ENCODE results near the gene RFTN1.

DNA sequence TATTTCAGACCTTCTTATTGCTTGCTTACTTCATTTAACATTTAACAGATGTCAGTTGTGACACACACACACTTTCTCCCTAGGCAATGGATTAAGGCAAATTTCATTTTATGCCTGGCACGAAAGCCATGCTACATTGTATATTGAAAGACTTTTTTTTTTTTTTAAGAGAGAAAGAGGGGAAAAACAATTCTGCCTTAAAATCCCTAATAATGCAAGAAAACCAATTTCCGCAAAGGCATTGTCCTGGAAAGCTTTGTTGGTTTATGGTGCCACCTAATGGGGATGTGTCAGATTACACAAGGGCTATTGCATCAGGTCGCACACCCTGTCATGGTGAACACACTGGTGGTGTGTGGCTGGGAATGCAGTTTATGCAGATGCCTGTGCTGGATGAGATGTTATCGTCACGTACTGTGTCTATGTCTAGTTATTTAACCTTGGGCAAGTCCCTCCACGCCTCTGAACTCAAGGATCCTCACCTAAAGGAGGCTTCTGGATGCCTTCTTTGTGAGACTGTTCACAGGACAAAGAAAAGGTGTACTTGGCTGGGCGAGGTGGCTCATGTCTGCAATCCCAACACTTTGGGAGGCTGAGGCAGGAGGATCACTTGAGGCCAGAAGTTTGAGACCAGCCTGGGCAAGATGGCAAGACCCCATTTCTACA lies 37.3 kb upstream of the RFTN1 start:
- no peak for TF ChIP-seq CBX5 (IDR thresholded peaks at IDR 0.05; ENCODE audit: low read depth, low read length)
- peak; percentile 73 to 94 (median 90) for TF ChIP-seq CTCF (IDR thresholded peaks at IDR 0.05; ENCODE audit: control extremely low read depth in 1 of 3, insufficient read depth in 1 of 3, low read depth in 1 of 3, low read length in 3 of 3)
- TF ChIP-seq SP4 (IDR thresholded peaks at IDR 0.05; ENCODE audit: low read length), result no peak
- 0 out of 4 replicates have a peak, but pooled peaks of 1 of the 2 experiments have one; percentile 27 for TF ChIP-seq SIN3A (conservative IDR thresholded peaks at IDR 0.05 in 1 of 2, IDR thresholded peaks at IDR 0.05 in 1 of 2; ENCODE audit: low read depth in 1 of 2, low read length in 2 of 2)
- TF ChIP-seq, protein P1, sequence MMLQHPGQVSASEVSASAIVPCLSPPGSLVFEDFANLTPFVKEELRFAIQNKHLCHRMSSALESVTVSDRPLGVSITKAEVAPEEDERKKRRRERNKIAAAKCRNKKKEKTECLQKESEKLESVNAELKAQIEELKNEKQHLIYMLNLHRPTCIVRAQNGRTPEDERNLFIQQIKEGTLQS (IDR thresholded peaks at IDR 0.05; ENCODE audit: insufficient read depth, low read depth, low read length), result peak; percentile 80
- no peak for TF ChIP-seq EZH2 (IDR thresholded peaks at IDR 0.05; ENCODE audit: low read depth, low read length, severe bottlenecking)
- no peak for TF ChIP-seq ZNF274 (IDR thresholded peaks at IDR 0.05; ENCODE audit: borderline replicate concordance, extremely low read depth, low read length)
- peak; percentile 98 to 99 for TF ChIP-seq RAD21 (IDR thresholded peaks at IDR 0.05 in 1 of 2, conservative IDR thresholded peaks at IDR 0.05 in 1 of 2; ENCODE audit: low read depth in 2 of 2, low read length in 2 of 2)
- TF ChIP-seq YY1 (IDR thresholded peaks at IDR 0.05; ENCODE audit: low read depth, low read length), result peak; percentile 64; the same call in 1 of the 2 replicates
- peak in 1 of 2 experiments; percentile 47; a peak in 1 of 3 replicates for TF ChIP-seq POLR2A (IDR thresholded peaks at IDR 0.05; ENCODE audit: control extremely low read depth in 1 of 2, low read depth in 2 of 2, low read length in 2 of 2)
- no peak for TF ChIP-seq EGR1 (IDR thresholded peaks at IDR 0.05; ENCODE audit: borderline replicate concordance, low read depth, low read length)
- no peak for TF ChIP-seq CHD2 (IDR thresholded peaks at IDR 0.05; ENCODE audit: low read length)

Measured in H1 (cell line).